ENCODE measurements around the gene DNAI2.
"Not testable (repeated sequence)": the region's sequence is repeated elsewhere in the genome, so short reads cannot be mapped to it uniquely, and the experiment has no call there.

Gene DNAI2

DNA sequence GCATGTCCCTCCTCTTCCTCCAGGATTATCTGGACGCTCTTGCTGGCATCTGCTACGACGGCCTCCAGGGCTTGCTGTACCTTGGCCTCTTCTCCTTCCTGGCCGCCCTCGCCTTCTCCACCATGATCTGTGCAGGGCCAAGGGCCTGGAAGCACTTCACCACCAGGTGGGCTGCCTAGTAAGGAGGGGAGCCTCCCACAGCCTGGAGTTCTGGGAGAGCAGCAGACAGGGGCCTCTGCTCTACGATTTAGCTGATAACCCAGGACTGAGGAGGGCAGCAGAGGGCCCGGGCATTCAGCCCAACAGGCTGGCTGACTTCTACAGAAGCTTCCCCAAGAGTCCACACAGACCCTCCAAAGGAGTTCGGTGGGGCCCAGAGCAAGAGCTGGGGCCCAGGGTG is 21.8 kb upstream of the DNAI2 start:
- no peak for DNase-seq (ENCODE audit: low read depth)
- TF ChIP-seq, protein P1, sequence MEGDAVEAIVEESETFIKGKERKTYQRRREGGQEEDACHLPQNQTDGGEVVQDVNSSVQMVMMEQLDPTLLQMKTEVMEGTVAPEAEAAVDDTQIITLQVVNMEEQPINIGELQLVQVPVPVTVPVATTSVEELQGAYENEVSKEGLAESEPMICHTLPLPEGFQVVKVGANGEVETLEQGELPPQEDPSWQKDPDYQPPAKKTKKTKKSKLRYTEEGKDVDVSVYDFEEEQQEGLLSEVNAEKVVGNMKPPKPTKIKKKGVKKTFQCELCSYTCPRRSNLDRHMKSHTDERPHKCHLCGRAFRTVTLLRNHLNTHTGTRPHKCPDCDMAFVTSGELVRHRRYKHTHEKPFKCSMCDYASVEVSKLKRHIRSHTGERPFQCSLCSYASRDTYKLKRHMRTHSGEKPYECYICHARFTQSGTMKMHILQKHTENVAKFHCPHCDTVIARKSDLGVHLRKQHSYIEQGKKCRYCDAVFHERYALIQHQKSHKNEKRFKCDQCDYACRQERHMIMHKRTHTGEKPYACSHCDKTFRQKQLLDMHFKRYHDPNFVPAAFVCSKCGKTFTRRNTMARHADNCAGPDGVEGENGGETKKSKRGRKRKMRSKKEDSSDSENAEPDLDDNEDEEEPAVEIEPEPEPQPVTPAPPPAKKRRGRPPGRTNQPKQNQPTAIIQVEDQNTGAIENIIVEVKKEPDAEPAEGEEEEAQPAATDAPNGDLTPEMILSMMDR (IDR thresholded peaks at IDR 0.05; ENCODE audit: low read depth, low read length, missing control alignments) = no peak
- H3K4me3 ChIP-seq (ENCODE audit: low read depth, low read length) = no peak overlapping the region

DNA sequence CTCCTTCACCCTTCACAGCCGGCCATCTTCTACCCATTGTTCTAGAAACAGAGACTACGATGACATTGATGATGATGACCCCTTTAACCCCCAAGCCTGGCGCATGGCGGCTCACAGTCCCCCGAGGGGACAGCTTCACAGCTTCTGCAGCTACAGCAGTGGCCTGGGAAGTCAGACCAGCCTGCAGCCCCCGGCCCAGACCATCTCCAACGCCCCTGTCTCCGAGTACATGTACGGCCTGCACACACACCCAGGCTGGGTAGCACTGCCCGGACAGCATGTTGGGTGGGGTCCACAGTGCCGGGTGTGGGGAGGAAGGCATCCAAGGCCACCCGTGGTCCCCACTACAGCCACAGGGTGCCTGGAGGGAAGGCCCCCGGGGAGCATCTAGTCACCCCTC is 21.0 kb upstream of the DNAI2 start:
- TF ChIP-seq, protein P1 (IDR thresholded peaks at IDR 0.05; ENCODE audit: low read depth, low read length, missing control alignments) = no peak
- DNase-seq (ENCODE audit: low read depth) = no peak
- H3K4me3 ChIP-seq (ENCODE audit: low read depth, low read length) = no peak overlapping the region

DNA sequence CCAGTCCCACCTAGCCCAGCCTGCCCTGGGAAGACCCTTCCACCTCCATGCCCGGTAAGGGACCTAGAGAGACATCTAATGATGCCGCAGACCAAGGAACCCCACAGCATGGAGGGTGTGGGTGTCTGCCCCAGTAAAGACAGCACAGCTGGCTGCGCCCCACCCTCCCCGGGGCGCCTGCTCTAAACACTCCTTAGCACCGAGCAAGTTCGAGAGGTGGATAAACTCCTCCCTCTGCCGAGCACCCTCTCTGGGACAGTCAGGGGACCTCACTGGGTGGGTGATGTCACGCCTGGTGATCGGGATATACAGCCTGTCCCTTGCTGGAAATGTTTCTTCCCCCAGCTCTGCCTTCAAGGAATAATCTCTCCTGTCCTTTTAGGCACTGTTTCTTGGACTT is 16.7 kb upstream of the DNAI2 start:
- DNase-seq (ENCODE audit: low read depth) = no peak
- H3K4me3 ChIP-seq (ENCODE audit: low read depth, low read length) = no peak overlapping the region
- TF ChIP-seq, protein P1 (IDR thresholded peaks at IDR 0.05; ENCODE audit: low read depth, low read length, missing control alignments) = no peak

DNA sequence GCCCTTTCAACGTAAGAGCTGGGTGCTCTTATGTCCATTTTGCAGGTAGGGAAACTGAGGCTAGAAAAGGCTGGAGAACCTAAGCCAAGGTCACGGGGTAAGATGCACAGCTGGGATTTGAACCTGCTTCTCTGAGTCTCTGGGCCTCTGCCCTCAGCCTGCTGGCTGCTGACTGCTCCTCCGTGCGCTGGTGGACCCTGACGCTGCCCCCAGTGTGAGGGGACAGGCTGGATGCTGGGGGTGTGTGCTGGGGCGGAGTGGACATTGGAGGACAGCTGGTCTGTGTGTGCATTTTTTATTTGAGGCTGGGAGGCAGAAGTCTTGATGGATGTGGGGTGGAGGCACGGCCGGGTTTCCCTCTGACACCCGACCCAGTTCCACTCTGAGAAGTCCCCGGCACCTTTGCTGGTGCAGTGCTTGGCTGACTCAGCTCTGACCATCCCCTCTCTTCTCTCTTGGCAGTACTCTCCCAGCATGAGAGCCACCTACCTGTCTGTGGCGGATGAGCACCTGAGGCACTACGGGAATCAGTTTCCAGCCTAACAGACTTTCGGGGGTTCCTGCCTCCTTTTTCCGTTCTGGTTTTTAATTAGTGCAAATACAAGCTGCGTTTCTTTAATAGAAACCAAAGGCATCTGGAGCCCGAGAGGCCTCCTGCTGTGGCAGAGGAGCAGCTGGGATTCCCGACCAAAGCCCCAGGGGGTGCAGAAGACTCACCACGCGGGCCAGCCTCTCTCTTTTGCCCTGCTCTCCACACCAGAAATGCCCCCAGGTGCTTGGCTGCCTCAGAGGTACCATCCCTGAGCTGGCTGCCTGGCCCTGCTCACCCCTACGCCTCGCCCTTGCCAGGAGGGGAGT is 14.1 kb upstream of the DNAI2 start:
- H3K4me3 ChIP-seq (ENCODE audit: low read depth, low read length) = no peak overlapping the region
- no peak for DNase-seq (ENCODE audit: low read depth)
- TF ChIP-seq, protein P1 (IDR thresholded peaks at IDR 0.05; ENCODE audit: low read depth, low read length, missing control alignments) = no peak

DNA sequence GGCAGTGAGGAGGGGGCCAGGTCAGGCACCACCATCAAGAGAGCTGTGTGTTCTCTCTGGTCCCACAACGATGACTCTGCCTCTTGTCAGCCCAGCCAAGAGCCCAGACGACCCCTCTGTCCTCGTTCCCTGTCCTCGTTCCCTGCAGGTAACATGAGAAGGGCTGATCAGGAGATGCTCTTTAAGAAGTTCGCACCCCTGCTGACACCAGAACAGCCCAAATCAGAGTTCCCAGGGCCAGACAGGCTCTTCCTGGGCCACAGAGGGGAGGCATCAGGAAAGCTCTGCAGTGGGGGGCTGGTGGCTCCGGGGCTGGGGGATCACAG is 13.5 kb upstream of the DNAI2 start:
- no peak overlapping the region for H3K4me3 ChIP-seq (ENCODE audit: low read depth, low read length)
- no peak for DNase-seq (ENCODE audit: low read depth)
- TF ChIP-seq, protein P1 (IDR thresholded peaks at IDR 0.05; ENCODE audit: low read depth, low read length, missing control alignments) = no peak

DNA sequence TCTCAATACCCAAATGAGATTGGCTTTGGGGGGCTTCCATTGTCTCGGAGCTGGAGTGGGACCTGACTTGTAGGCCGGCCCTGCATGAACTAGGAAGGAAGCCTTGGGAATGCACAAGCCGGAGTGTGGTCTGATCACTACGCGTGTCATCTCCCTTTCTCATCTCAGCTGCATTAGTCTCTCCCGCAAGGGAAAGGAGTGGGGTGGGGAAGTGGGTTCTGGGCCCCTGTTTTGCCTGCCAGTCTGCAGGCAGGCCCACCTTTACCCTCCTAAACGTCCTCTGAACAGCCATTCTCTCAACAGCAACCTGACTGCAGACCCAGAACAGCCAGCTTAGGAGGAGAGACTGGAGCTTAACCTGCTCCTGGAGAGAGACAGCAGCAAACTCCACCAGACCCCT is 11.4 kb upstream of the DNAI2 start:
- no peak for DNase-seq (ENCODE audit: low read depth)
- H3K4me3 ChIP-seq (ENCODE audit: low read depth, low read length) = no peak overlapping the region
- TF ChIP-seq, protein P1 (IDR thresholded peaks at IDR 0.05; ENCODE audit: low read depth, low read length, missing control alignments) = no peak

DNA sequence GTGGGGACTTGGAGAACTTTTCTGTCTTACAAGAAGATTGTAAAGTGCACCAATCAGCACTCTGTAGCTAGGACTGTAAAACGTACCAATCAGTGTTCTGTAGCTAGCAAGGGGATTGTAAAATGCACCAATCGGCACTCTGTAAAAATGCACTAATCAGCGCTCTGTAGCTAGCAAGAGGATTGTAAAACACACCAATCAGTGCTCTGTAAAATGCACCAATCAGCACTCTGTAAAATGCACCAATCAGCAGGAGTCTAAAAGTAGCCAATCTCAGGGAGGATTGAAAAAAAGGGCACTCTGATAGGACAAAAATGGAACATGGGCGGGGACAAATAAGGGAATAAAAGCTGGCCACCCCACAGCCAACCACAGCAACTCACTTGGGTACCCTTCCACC is 7.0 kb upstream of the DNAI2 start:
- H3K4me3 ChIP-seq (ENCODE audit: low read depth, low read length); DNase-seq (ENCODE audit: low read depth): not testable (repeated sequence)
